Endothelial cell of coronary artery (primary cell): ENCODE data around the gene AK5. TPM values are rescaled to one million over a fixed set of nuclear protein-coding genes. Genes with fewer than 3 reads are reported as not detected.

Experiments
- total RNA-seq: library from RNA; depleted of rRNA; stranded (reverse); fragments of >200 nt; gene quantifications from 2 replicates; pipeline ENCODE4 v1.2.3, GENCODE V29; 2014

Gene AK5
- total RNA-seq, result 7.4 and 10.6 TPM in 2 replicates

GRCh38 chr1:77281491-77282186, at the start of gene AK5:
TSS of gene AK5 (plus strand) at chr1:77282019. CDS start at chr1:77282314, 295 bp downstream.

Other genes starting within 250 kb of the AK5 start
- 21.0 and 36.0 TPM in 2 replicates for gene PIGK, start 62.6 kb upstream of the AK5 start, total RNA-seq